ENCODE measurements around the gene DPP10. TPM values are rescaled to one million over a fixed set of nuclear protein-coding genes. Genes with fewer than 3 reads are reported as not detected.

The DPP10 gene
- total and polyA plus RNA-seq, 2 of the 13 experiments (the other 11 are each of a cell fraction or from before 2014, with no cell fraction given) = 0.95 to 1.7 TPM

GRCh38 chr2:115294999-115295398 is 852.6 kb downstream of the DPP10 start:
- Histone ChIP-seq H3K36me3 (replicated peaks in 1 of 2; ENCODE audit: control insufficient read depth in 1 of 2, insufficient read depth in 2 of 2, low read length in 2 of 2) (no peaks in the 10 kb centered on the region), H3K9ac (ENCODE audit: insufficient read depth, low read depth, low read length) (no peak overlapping the region), H3K9me3 (ENCODE audit: low read length) (peaks cover 96% of the 10 kb centered on the region), H3K4me3 (replicated peaks in 1 of 3; ENCODE audit: insufficient read depth in 1 of 3, low read depth in 2 of 3, low read length in 3 of 3) (no peak overlapping the region), H3K27ac (ENCODE audit: extremely low read length, insufficient read depth, low read length) (no peak overlapping the region), H3K4me1 (ENCODE audit: insufficient read depth, low read length) (no peaks in the 10 kb centered on the region), H3K27me3 (ENCODE audit: control insufficient read depth in 1 of 2, insufficient read depth in 2 of 2, low read length in 2 of 2) (no peaks in the 10 kb centered on the region), H3K79me2 (ENCODE audit: insufficient read depth, low read length) (no peaks in the 10 kb centered on the region), H2AFZ (ENCODE audit: low read length) (no peak overlapping the region), H3K4me2 (ENCODE audit: low read depth, low read length) (no peak overlapping the region), H4K20me1 (ENCODE audit: insufficient read depth, low read length) (no peaks in the 10 kb centered on the region)
- 28% methylated on average over 5 of the region's 5 CpGs for whole genome bisulfite sequencing (ENCODE audit: low lambda C conversion rate)
- TF ChIP-seq ZNF441 (CRISPR knock-in tag; IDR thresholded peaks at IDR 0.05; ENCODE audit: borderline replicate concordance) = no peak
- TF ChIP-seq IRF1 (CRISPR knock-in tag; IDR thresholded peaks at IDR 0.05; ENCODE audit: low read depth) = no peak
- TF ChIP-seq HNRNPH1 (optimal IDR thresholded peaks at IDR 0.05; ENCODE audit: low read depth, low read length) = no peak
- TF ChIP-seq IKZF1 (IDR thresholded peaks at IDR 0.05) = no peak
- no peak for TF ChIP-seq ZNF510 (CRISPR knock-in tag; IDR thresholded peaks at IDR 0.05; ENCODE audit: low read depth)
- TF ChIP-seq ZSCAN31 (CRISPR knock-in tag; IDR thresholded peaks at IDR 0.05; ENCODE audit: low read depth) = no peak
- no peak for TF ChIP-seq ZNF766 (CRISPR knock-in tag; IDR thresholded peaks at IDR 0.05; ENCODE audit: borderline replicate concordance)
- no peak for TF ChIP-seq ZNF207 (IDR thresholded peaks at IDR 0.05; ENCODE audit: borderline replicate concordance)
- no peak for TF ChIP-seq ATAD3A (CRISPR knock-in tag; IDR thresholded peaks at IDR 0.05)
- no peak for TF ChIP-seq ZNF124 (CRISPR knock-in tag; IDR thresholded peaks at IDR 0.05)
- TF ChIP-seq ZNF280D (CRISPR knock-in tag; IDR thresholded peaks at IDR 0.05) = no peak
- TF ChIP-seq ZBTB39 (CRISPR knock-in tag; IDR thresholded peaks at IDR 0.05) = no peak
- no peak for TF ChIP-seq ZNF446 (CRISPR knock-in tag; IDR thresholded peaks at IDR 0.05)
- POLR2A ChIA-PET = no interaction called here
- no peak for ATAC-seq
- in situ Hi-C loops (cut with HindIII; ENCODE audit: extremely low pct_ligation_motif_present, low pct_unique_long_range_greater_than_20kb) (no loop called here), intact Hi-C loops (cut with micrococcal nuclease; ENCODE audit: unreplicated experiment) (no loop called here)
- FAIRE-seq = no peak
- no TSS peak for BruUV-seq (replicated peaks)
- DNase-seq (ENCODE audit: low spot score) = no peak
- CTCF ChIA-PET (ENCODE audit: low intra/inter-chr PET ratio, low total read pairs) = no interaction called here

Measured in HepG2 (cell line).